Immature natural killer cell (primary cell): Measurements from ENCODE around the gene FOXL1. TPM values are rescaled to one million over a fixed set of nuclear protein-coding genes. Genes with fewer than 3 reads are reported as not detected.

ENCODE experiments used
- DNase-seq, 3 donors: peaks; one replicate each; pipeline ENCODE4 v3.0.0; 2022; ENCODE audit warnings: mixed read lengths in 1 of 3
- H3K27ac Mint-ChIP-seq, 6 donors: one replicate each; pipeline ENCODE4 v1.8.0; 2020; ENCODE audit warnings: mixed read lengths in 6 of 6, mild to moderate bottlenecking in 5 of 6, inconsistent platforms in 4 of 6, moderate library complexity in 3 of 6
- H3K27me3 Mint-ChIP-seq, 3 donors: one replicate each; pipeline ENCODE4 v1.8.0; 2020 to 2021; ENCODE audit warnings: low read depth in 3 of 3, mild to moderate bottlenecking in 3 of 3, mixed read lengths in 3 of 3, moderate library complexity in 3 of 3, inconsistent platforms in 1 of 3
- H3K36me3 Mint-ChIP-seq, 3 donors: one replicate each; pipeline ENCODE4 v1.8.0; 2020; ENCODE audit warnings: mixed read lengths in 3 of 3, inconsistent platforms in 2 of 3, mild to moderate bottlenecking in 2 of 3
- H3K4me1 Mint-ChIP-seq, 2 donors: one replicate each; pipeline ENCODE4 v1.8.0; 2020; ENCODE audit warnings: inconsistent platforms in 2 of 2, mild to moderate bottlenecking in 2 of 2, mixed read lengths in 2 of 2, moderate library complexity in 1 of 2
- H3K4me3 Mint-ChIP-seq, 5 donors: one replicate each; pipeline ENCODE4 v1.8.0; 2020; ENCODE audit warnings: mild to moderate bottlenecking in 5 of 5, mixed read lengths in 5 of 5, inconsistent platforms in 3 of 5, moderate library complexity in 3 of 5
- H3K9me3 Mint-ChIP-seq, 6 donors: one replicate each; pipeline ENCODE4 v1.8.0; 2020; ENCODE audit warnings: mild to moderate bottlenecking in 6 of 6, mixed read lengths in 6 of 6, inconsistent platforms in 4 of 6, moderate library complexity in 3 of 6
- polyA plus RNA-seq, 3 donors: library from polyadenylated mRNA; unstranded; fragments of 300-500 nt; fragmentation: Illumina TruSeq; gene quantifications; one replicate each; pipeline ENCODE4 v1.2.3, GENCODE V29; 2021

FOXL1 gene
- polyA plus RNA-seq, 3 donors from 2014 or later = not detected

GRCh38 chr16:86540894-86541293 is 37.5 kb upstream of the FOXL1 start:
- peaks cover 0 to 2% (median 0%) of the 10 kb centered on the region in 3 donors for H3K27me3 Mint-ChIP-seq
- H3K4me3 Mint-ChIP-seq = no peak overlapping the region
- H3K4me1 Mint-ChIP-seq = no peaks in the 10 kb centered on the region
- no peak overlapping the region for H3K27ac Mint-ChIP-seq
- no peak for DNase-seq
- no peaks in the 10 kb centered on the region for H3K9me3 Mint-ChIP-seq
- peaks cover 13 to 63% (median 25%) of the 10 kb centered on the region in 3 donors for H3K36me3 Mint-ChIP-seq

GRCh38 chr16:86541560-86541959 is 36.8 kb upstream of the FOXL1 start:
- peaks cover 13 to 58% (median 21%) of the 10 kb centered on the region in 3 donors for H3K36me3 Mint-ChIP-seq
- no peaks in the 10 kb centered on the region for H3K4me1 Mint-ChIP-seq
- no peak overlapping the region for H3K4me3 Mint-ChIP-seq
- H3K27ac Mint-ChIP-seq = no peak overlapping the region
- H3K27me3 Mint-ChIP-seq = peaks cover 0 to 1% (median 0%) of the 10 kb centered on the region in 3 donors
- H3K9me3 Mint-ChIP-seq = no peaks in the 10 kb centered on the region
- no peak for DNase-seq

DNA sequence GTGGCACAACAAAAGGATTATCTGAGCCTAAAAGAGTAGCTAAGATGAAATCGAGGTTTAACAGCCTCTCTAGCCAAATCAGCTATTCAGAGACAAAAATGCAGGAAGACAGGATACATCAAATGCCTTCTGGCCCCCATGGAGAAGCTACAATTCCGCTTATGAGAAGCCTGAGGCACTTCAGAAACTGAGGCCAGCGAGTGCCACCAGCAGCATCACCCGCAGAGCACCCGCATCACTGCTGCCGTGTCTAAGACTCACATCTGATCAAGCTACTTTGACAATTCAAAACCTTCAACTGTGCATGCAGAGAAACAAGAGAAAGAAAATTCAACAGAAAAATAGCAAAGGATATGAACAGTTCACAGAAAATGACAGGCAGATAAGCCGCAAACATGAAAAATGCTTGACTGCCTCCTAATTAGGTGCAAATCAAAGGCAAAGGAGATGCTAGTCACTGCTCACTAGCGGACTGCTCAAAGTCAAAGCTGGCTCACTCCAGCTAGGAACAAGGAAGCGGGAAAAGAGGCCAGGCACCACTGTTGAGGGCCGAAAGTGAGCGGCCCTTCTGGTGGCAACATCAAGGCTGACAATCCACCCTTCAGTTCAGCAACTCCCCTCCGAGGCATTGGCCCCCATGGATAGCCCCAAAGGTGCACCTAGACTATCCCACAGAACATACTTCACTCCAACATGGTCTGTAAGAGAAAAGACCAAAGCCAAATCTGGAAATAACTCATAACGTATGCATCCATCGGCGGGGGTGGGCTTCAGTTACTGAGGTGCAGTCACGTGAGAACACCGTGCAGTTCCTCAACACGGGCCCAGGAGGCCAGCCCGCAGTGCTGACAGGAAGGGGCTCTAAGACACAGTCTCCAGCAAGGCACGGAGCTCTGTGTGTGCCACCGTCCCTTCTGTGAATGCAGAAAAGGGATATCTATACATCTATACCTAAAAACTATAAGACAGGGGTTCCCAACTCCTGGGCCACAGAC is 35.3 kb upstream of the FOXL1 start:
- no peaks in the 10 kb centered on the region for H3K4me1 Mint-ChIP-seq
- H3K27me3 Mint-ChIP-seq = no peaks in the 10 kb centered on the region
- no peak overlapping the region for H3K27ac Mint-ChIP-seq
- H3K9me3 Mint-ChIP-seq = no peaks in the 10 kb centered on the region
- DNase-seq = no peak
- H3K4me3 Mint-ChIP-seq = no peak overlapping the region
- peaks cover 13 to 59% (median 19%) of the 10 kb centered on the region in 3 donors for H3K36me3 Mint-ChIP-seq

DNA sequence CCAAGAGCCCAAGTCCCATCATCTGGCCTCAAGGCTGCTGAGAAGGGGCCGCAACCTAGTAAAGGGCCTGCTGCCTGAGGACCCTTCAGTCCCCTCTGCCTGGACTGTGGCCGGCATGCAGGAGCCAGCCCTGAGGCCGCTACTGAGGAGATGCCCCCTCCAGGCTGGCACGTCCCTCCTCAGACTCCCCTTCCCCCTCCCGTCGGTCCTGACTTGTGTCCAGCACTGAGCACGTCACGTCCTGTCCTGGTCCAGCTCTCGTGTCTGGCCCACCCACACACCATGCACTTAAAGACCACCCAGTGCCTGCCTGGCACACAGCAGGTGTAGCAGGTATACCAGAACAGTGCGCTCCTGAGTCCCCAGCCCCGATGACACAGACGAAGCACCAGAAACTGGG is 32.9 kb upstream of the FOXL1 start:
- no peaks in the 10 kb centered on the region for H3K4me1 Mint-ChIP-seq
- H3K27ac Mint-ChIP-seq = no peak overlapping the region
- no peak for DNase-seq
- no peak overlapping the region for H3K4me3 Mint-ChIP-seq
- no peaks in the 10 kb centered on the region for H3K9me3 Mint-ChIP-seq
- peaks cover 13 to 44% (median 19%) of the 10 kb centered on the region in 3 donors for H3K36me3 Mint-ChIP-seq
- no peaks in the 10 kb centered on the region for H3K27me3 Mint-ChIP-seq

- H3K27me3 Mint-ChIP-seq = no peaks in the 10 kb centered on the region
- no peak for DNase-seq
- peaks cover 13 to 42% (median 20%) of the 10 kb centered on the region in 3 donors for H3K36me3 Mint-ChIP-seq
- no peak overlapping the region for H3K4me3 Mint-ChIP-seq
- H3K9me3 Mint-ChIP-seq = no peaks in the 10 kb centered on the region
- H3K27ac Mint-ChIP-seq = no peak overlapping the region
- H3K4me1 Mint-ChIP-seq = peaks cover 0 to under 1% of the 10 kb centered on the region in 2 donors
These were observed 32.3 kb upstream of the FOXL1 start for GRCh38 chr16:86545954-86546637.

GRCh38 chr16:86546638-86547013 is 31.7 kb upstream of the FOXL1 start:
- Mint-ChIP-seq H3K9me3 (no peaks in the 10 kb centered on the region), H3K4me3 (no peak overlapping the region), H3K27me3 (no peaks in the 10 kb centered on the region), H3K27ac (no peak overlapping the region), H3K4me1 (peaks cover 0 to 6% of the 10 kb centered on the region in 2 donors), H3K36me3 (peaks cover 13 to 42% (median 23%) of the 10 kb centered on the region in 3 donors)
- no peak for DNase-seq

DNA sequence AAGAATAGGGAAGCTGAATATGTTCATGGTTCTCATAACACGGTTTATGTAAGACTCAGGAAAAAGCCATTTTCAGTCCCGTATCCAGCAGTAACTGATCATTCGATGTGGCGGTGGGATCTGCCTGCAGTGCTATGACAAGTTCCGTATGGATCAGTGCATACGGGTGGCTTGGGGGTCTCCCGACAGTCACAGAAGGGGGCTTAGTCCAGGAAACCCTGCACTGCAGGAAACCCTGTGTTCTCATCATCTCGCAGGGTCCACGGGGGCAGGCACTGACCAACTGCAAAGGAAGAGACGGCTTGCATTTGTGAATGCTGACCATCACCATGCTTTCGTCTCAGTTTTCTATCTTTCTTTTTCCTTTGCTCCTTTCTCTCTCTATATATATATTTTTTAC is 31.1 kb upstream of the FOXL1 start:
- peaks cover under 1 to 10% of the 10 kb centered on the region in 2 donors for H3K4me1 Mint-ChIP-seq
- no peak overlapping the region for H3K4me3 Mint-ChIP-seq
- H3K36me3 Mint-ChIP-seq = peaks cover 13 to 42% (median 19%) of the 10 kb centered on the region in 3 donors
- no peaks in the 10 kb centered on the region for H3K9me3 Mint-ChIP-seq
- H3K27me3 Mint-ChIP-seq = no peaks in the 10 kb centered on the region
- no peak for DNase-seq
- H3K27ac Mint-ChIP-seq = no peak overlapping the region

DNA sequence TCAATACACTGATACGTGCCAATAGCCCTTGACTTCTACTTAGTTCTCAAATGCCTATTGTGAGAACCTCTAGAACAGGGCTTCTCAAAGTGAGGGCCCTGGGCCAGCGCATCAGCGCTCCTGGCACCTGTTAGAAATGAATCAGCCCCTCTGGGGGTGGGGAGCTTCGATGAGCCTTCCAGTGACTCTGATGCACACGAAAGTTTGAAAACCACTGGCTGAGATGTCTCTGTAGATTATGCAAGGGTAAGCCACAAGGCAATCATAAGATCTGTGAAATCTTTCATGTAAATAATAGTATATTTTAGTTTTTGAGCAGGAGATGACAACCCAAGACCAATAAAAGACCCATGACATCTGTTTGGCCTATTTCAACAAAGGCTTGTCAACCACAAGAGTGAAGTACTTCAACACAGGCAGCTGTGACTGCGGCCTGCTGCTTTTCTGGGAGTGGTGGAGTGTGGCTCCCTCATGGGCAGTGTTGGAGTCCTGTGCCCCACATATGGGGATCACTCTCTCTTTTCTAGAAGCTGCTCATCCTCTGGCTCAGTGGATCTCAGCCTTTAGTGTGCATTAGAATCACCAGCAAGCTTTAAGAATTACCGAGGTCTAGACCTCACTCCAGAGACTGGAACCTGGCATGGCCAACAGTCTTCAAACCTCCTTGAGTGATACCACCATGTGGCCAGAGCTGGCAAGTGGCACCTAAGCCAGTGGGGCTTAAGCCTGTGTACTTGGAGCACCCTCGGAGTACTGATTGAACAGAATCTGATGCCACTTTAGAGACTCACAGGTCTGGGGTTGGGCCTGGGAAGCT is 29.1 kb upstream of the FOXL1 start:
- peaks cover 8 to 35% (median 14%) of the 10 kb centered on the region in 3 donors for H3K36me3 Mint-ChIP-seq
- H3K4me3 Mint-ChIP-seq = no peak overlapping the region
- peaks cover 14 to 26% of the 10 kb centered on the region in 2 donors for H3K4me1 Mint-ChIP-seq
- H3K9me3 Mint-ChIP-seq = no peaks in the 10 kb centered on the region
- no peak overlapping the region for H3K27ac Mint-ChIP-seq
- DNase-seq = no peak
- peaks cover 0 to 6% (median 5%) of the 10 kb centered on the region in 3 donors for H3K27me3 Mint-ChIP-seq

GRCh38 chr16:86549893-86550190 is 28.5 kb upstream of the FOXL1 start:
- no peak overlapping the region for H3K27ac Mint-ChIP-seq
- no peak for DNase-seq
- H3K36me3 Mint-ChIP-seq = peaks cover 4 to 31% (median 11%) of the 10 kb centered on the region in 3 donors
- H3K9me3 Mint-ChIP-seq = no peaks in the 10 kb centered on the region
- H3K27me3 Mint-ChIP-seq = peaks cover 0 to 6% (median 5%) of the 10 kb centered on the region in 3 donors
- H3K4me1 Mint-ChIP-seq = peaks cover 16 to 32% of the 10 kb centered on the region in 2 donors
- no peak overlapping the region for H3K4me3 Mint-ChIP-seq

DNA sequence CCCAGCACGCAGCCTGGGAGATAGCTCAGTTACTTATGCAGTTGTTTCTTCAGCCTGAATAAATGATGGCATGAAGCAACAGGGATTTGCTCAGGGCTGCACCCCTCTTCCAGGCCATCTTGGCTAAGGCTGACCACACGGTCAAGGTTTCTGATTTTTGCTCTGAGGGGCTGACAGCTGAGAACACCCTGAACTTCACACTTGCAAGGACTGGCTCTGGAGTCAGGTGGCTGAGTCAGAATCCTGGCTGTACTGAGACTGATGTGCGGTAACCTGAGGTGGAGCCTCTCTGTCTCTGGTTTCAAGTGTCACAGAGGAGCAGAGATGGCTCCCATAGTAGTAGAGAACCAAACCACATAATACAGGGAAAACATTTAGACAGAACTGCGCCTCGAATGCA is 28.1 kb upstream of the FOXL1 start:
- Mint-ChIP-seq H3K27ac (no peak overlapping the region), H3K4me1 (peaks cover 20 to 36% of the 10 kb centered on the region in 2 donors), H3K27me3 (peaks cover 4 to 10% (median 9%) of the 10 kb centered on the region in 3 donors), H3K4me3 (no peak overlapping the region), H3K36me3 (peaks cover under 1 to 27% (median 7%) of the 10 kb centered on the region in 3 donors), H3K9me3 (no peaks in the 10 kb centered on the region)
- no peak for DNase-seq

GRCh38 chr16:86553356-86553755 is 25.0 kb upstream of the FOXL1 start:
- no peak for DNase-seq
- Mint-ChIP-seq H3K4me3 (peak overlapping the region in 3 of 5 donors; percentile 90 to 96 (median 95)), H3K27me3 (peaks cover 4 to 12% (median 10%) of the 10 kb centered on the region in 3 donors), H3K36me3 (peaks cover 0 to 8% (median 4%) of the 10 kb centered on the region in 3 donors), H3K27ac (peak overlapping the region in 1 of 6 donors; percentile 94), H3K4me1 (peaks cover 25 to 43% of the 10 kb centered on the region in 2 donors), H3K9me3 (no peaks in the 10 kb centered on the region)

GRCh38 chr16:86554599-86554916 is 23.8 kb upstream of the FOXL1 start:
- H3K27me3 Mint-ChIP-seq = peaks cover 4 to 12% (median 10%) of the 10 kb centered on the region in 3 donors
- H3K9me3 Mint-ChIP-seq = no peaks in the 10 kb centered on the region
- no peak for DNase-seq
- H3K4me3 Mint-ChIP-seq = peak overlapping the region; percentile 87 to 96 (median 92)
- peaks cover 25 to 43% of the 10 kb centered on the region in 2 donors for H3K4me1 Mint-ChIP-seq
- H3K27ac Mint-ChIP-seq = peak overlapping the region; percentile 87 to 97 (median 92)
- H3K36me3 Mint-ChIP-seq = peaks cover 0 to 8% (median 4%) of the 10 kb centered on the region in 3 donors

GRCh38 chr16:86554917-86555703 is 23.2 kb upstream of the FOXL1 start, which contains the start of gene MTHFSD:
MTHFSD (minus strand) TSS chr16:86555235; CDS start chr16:86555184, 51 bp downstream.
- peak; percentile 96 for DNase-seq
- Mint-ChIP-seq H3K36me3 (peaks cover 0 to 8% (median 4%) of the 10 kb centered on the region in 3 donors), H3K4me1 (peaks cover 25 to 43% of the 10 kb centered on the region in 2 donors), H3K27me3 (peaks cover 4 to 12% (median 10%) of the 10 kb centered on the region in 3 donors), H3K27ac (peak within 1 kb of the TSS; percentile 87 to 97 (median 92)), H3K4me3 (peak within 1 kb of the TSS; percentile 87 to 96 (median 92)), H3K9me3 (no peaks in the 10 kb centered on the region)
